ENCODE data around the gene JAM3.

DNA sequence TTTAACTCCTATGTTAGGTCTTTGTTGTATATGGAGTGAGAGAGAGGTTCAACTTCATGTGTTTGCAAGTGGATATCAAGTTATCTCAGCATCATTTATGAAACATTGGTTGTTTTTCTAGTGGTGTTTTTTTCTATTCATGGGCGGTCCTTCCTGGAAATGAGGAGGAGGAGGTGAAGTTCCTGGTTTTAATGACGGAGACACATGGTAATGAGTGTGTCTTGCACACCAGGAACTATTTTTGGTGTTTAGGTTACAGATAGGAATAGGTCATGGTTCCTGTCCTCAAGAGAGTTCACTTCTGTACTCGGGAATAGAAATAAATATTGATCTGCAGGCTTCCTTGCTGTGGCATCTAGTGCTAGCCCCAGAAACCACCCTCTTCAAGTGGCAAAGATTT lies 74.9 kb downstream of the JAM3 start:
- TF ChIP-seq PPARA (CRISPR knock-in tag; IDR thresholded peaks at IDR 0.05; ENCODE audit: borderline replicate concordance) (no peak), ZNF70 (CRISPR knock-in tag; IDR thresholded peaks at IDR 0.05) (no peak), ZNF565 (CRISPR knock-in tag; conservative IDR thresholded peaks at IDR 0.05; ENCODE audit: low read depth) (no peak), SNAI2 (CRISPR knock-in tag; IDR thresholded peaks at IDR 0.05) (no peak), ARNTL (CRISPR knock-in tag; IDR thresholded peaks at IDR 0.05; ENCODE audit: borderline replicate concordance, low read depth) (no peak), RARB (CRISPR knock-in tag; IDR thresholded peaks at IDR 0.05) (no peak), OSR1 (CRISPR knock-in tag; IDR thresholded peaks at IDR 0.05) (no peak)
- TF ChIP-seq, protein P1, sequence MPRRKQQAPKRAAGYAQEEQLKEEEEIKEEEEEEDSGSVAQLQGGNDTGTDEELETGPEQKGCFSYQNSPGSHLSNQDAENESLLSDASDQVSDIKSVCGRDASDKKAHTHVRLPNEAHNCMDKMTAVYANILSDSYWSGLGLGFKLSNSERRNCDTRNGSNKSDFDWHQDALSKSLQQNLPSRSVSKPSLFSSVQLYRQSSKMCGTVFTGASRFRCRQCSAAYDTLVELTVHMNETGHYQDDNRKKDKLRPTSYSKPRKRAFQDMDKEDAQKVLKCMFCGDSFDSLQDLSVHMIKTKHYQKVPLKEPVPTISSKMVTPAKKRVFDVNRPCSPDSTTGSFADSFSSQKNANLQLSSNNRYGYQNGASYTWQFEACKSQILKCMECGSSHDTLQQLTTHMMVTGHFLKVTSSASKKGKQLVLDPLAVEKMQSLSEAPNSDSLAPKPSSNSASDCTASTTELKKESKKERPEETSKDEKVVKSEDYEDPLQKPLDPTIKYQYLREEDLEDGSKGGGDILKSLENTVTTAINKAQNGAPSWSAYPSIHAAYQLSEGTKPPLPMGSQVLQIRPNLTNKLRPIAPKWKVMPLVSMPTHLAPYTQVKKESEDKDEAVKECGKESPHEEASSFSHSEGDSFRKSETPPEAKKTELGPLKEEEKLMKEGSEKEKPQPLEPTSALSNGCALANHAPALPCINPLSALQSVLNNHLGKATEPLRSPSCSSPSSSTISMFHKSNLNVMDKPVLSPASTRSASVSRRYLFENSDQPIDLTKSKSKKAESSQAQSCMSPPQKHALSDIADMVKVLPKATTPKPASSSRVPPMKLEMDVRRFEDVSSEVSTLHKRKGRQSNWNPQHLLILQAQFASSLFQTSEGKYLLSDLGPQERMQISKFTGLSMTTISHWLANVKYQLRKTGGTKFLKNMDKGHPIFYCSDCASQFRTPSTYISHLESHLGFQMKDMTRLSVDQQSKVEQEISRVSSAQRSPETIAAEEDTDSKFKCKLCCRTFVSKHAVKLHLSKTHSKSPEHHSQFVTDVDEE (CRISPR knock-in tag; IDR thresholded peaks at IDR 0.05) = no peak
- TF ChIP-seq, protein P2, sequence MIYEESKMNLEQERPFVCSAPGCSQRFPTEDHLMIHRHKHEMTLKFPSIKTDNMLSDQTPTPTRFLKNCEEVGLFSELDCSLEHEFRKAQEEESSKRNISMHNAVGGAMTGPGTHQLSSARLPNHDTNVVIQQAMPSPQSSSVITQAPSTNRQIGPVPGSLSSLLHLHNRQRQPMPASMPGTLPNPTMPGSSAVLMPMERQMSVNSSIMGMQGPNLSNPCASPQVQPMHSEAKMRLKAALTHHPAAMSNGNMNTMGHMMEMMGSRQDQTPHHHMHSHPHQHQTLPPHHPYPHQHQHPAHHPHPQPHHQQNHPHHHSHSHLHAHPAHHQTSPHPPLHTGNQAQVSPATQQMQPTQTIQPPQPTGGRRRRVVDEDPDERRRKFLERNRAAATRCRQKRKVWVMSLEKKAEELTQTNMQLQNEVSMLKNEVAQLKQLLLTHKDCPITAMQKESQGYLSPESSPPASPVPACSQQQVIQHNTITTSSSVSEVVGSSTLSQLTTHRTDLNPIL (CRISPR knock-in tag; IDR thresholded peaks at IDR 0.05; ENCODE audit: low read depth) = no peak
- TF ChIP-seq, protein P3, sequence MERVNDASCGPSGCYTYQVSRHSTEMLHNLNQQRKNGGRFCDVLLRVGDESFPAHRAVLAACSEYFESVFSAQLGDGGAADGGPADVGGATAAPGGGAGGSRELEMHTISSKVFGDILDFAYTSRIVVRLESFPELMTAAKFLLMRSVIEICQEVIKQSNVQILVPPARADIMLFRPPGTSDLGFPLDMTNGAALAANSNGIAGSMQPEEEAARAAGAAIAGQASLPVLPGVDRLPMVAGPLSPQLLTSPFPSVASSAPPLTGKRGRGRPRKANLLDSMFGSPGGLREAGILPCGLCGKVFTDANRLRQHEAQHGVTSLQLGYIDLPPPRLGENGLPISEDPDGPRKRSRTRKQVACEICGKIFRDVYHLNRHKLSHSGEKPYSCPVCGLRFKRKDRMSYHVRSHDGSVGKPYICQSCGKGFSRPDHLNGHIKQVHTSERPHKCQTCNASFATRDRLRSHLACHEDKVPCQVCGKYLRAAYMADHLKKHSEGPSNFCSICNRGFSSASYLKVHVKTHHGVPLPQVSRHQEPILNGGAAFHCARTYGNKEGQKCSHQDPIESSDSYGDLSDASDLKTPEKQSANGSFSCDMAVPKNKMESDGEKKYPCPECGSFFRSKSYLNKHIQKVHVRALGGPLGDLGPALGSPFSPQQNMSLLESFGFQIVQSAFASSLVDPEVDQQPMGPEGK (CRISPR knock-in tag; IDR thresholded peaks at IDR 0.05; ENCODE audit: borderline replicate concordance) = no peak
